Spleen (tissue), 7 donors: Measurements from ENCODE around the gene TMEM164.

Experiments
- CTCF ChIP-seq, 11 experiments: fragments of 200-600 bp in 7 of 11; fragments of 450-650 bp in 4 of 11; sonication (generic) in 4 of 11; IDR thresholded peaks in 8 of 11; conservative IDR thresholded peaks in 3 of 11; 1 replicate in 7 of 11; 2 replicates in 4 of 11; pipeline versions ENCODE4 v1.4.0 to v1.8.0; 2016 to 2021; ENCODE audit warnings: antibody characterized with exemption in 11 of 11, inconsistent platforms in 4 of 11, mild to moderate bottlenecking in 1 of 11
- POLR2A ChIP-seq, 3 donors: fragments of 450-650 bp; IDR thresholded peaks; one replicate each; pipeline ENCODE4 v1.5.1; 2017; ENCODE audit warnings: antibody characterized with exemption in 3 of 3, mild to moderate bottlenecking in 1 of 3
- POLR2AphosphoS5 ChIP-seq, 3 donors: sonication (generic); formaldehyde crosslinking; IDR thresholded peaks; one replicate each; pipeline ENCODE4 v1.5.1; 2017; ENCODE audit warnings: antibody characterized with exemption in 3 of 3
- donor health status: DM: no; HTN: no; CAD: no; lungs with moderate emphysema.
- donor health status: DM: no; HTN: no; CAD: no.
- donor health status: DM: no; HTN: no; CAD: no.

- TF ChIP-seq CTCF (IDR thresholded peaks at IDR 0.05 in 8 of 11, conservative IDR thresholded peaks at IDR 0.05 in 3 of 11) = no peak
- TF ChIP-seq POLR2AphosphoS5 (IDR thresholded peaks at IDR 0.05) = no peak
- no peak for TF ChIP-seq POLR2A (IDR thresholded peaks at IDR 0.05)
Observed at GRCh38 chrX:110161361-110161686, 158.4 kb downstream of the TMEM164 start.
